SJCRH30 (cell line): ENCODE measurements around the gene CDC45. TPM values are rescaled to one million over a fixed set of nuclear protein-coding genes. Genes with fewer than 3 reads are reported as not detected.
A peak's percentile ranks its signal among the peaks of the same experiment; 100 is the strongest.

Experiments
- DNase-seq, 2 experiments: peaks; one replicate each; pipeline ENCODE4 v3.0.0-alpha.2; 2015 to 2020
- H3K27ac ChIP-seq: fragments of 250-450 bp; sonication (Bioruptor Pico); 2 replicates; pipeline ENCODE4 v1.5.1; 2020; ENCODE audit warnings: mild to moderate bottlenecking, moderate library complexity
- H3K27me3 ChIP-seq: fragments of 250-450 bp; sonication (Bioruptor Pico); 2 replicates; pipeline ENCODE4 v1.5.1; 2020; ENCODE audit warnings: mild to moderate bottlenecking, moderate library complexity
- H3K36me3 ChIP-seq: fragments of 250-450 bp; sonication (Bioruptor Pico); 2 replicates; pipeline ENCODE4 v1.5.1; 2020; ENCODE audit warnings: mild to moderate bottlenecking, moderate library complexity
- H3K4me1 ChIP-seq: fragments of 250-450 bp; sonication (Bioruptor Pico); 2 replicates; pipeline ENCODE4 v1.5.1; 2020; ENCODE audit warnings: mild to moderate bottlenecking, moderate library complexity
- H3K4me3 ChIP-seq: fragments of 250-450 bp; sonication (Bioruptor Pico); 2 replicates; pipeline ENCODE4 v1.5.1; 2020; ENCODE audit warnings: mild to moderate bottlenecking, moderate library complexity
- H3K9me3 ChIP-seq: fragments of 250-450 bp; sonication (Bioruptor Pico); replicated peaks from 2 replicates; pipeline ENCODE4 v1.5.1; 2020; ENCODE audit warnings: mild to moderate bottlenecking, moderate library complexity
- total RNA-seq: library from RNA; depleted of rRNA; stranded (reverse); fragments of >200 nt; shearing (Covaris generic); gene quantifications from 2 replicates; pipeline ENCODE4 v1.2.3, GENCODE V29; 2014

The CDC45 gene
- total RNA-seq, 1 experiment from 2014 or later, result 56.0 TPM

DNA sequence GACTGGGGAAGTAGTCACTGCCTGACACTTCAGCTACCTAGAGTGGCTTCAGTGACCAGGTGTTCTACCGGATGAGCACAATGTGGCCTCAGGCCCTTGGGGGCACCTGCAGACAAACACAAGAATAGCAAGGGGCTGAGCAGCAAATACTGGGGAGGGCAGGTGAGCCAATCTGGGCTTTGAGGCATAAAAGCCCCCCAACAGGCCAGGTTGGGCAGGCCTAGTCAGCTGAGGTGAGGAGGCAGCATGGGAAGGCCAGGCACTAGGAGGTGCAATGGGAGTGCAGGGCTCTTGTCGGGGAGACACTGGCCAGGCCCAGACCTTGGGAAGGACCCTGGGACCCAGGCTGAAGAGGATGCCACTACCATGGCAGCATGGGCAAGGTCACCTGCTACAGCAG, 9.7 kb upstream of the CDC45 start:
- Histone ChIP-seq H3K36me3 (peaks cover 68% of the 10 kb centered on the region), H3K27me3 (no peaks in the 10 kb centered on the region), H3K4me1 (no peaks in the 10 kb centered on the region), H3K27ac (no peak overlapping the region), H3K9me3 (no peaks in the 10 kb centered on the region), H3K4me3 (no peak overlapping the region)
- DNase-seq, result no peak

DNA sequence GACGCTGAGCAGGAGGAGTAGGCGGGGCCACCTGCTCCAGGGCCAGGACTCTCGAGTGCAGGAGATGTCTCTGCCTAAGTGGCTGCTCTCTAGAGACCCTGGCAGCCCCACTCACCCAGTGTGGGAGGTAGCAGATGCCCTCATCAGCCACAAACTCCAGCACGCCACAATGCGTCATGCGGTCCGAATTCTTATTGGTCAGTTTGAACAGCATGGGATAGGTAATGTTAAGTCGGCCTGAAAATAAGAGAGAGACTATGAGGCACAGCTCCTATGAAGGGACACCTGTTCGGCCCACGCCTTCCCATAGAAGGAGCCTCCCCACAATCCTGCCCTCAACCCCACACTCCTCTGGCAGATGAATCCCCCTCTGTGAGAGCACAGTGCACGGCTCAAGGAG, 8.1 kb upstream of the CDC45 start:
- Histone ChIP-seq H3K4me3 (no peak overlapping the region), H3K4me1 (no peaks in the 10 kb centered on the region), H3K27me3 (no peaks in the 10 kb centered on the region), H3K27ac (no peak overlapping the region), H3K36me3 (peaks cover 58% of the 10 kb centered on the region), H3K9me3 (no peaks in the 10 kb centered on the region)
- no peak for DNase-seq

DNA sequence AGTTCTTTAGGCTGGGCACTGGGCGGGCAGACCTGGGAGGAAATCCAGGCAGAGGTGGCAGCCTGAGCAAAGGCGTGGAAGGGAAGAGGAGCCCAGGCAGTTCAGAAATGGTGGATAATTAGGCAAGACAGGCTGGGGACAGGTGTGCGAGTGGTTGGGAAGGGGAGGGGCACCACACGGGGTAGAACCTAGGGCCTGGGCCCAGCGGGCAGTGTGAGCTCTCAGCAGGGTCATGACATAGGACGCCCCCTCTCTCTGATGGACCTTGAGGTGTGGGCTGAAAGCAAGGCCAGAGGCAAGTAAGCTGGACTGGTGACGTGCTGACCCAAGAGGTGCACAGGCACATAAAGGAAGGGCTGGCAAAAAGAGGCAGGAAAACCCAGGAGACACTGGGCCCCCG, 7.5 kb upstream of the CDC45 start:
- no peak overlapping the region for H3K4me3 ChIP-seq
- no peak overlapping the region for H3K27ac ChIP-seq
- DNase-seq, result no peak
- no peaks in the 10 kb centered on the region for H3K27me3 ChIP-seq
- H3K36me3 ChIP-seq, result peaks cover 53% of the 10 kb centered on the region
- no peaks in the 10 kb centered on the region for H3K9me3 ChIP-seq
- H3K4me1 ChIP-seq, result 0 out of 2 replicates have a peak, but pooled peaks cover 1% of the 10 kb centered on the region

DNA sequence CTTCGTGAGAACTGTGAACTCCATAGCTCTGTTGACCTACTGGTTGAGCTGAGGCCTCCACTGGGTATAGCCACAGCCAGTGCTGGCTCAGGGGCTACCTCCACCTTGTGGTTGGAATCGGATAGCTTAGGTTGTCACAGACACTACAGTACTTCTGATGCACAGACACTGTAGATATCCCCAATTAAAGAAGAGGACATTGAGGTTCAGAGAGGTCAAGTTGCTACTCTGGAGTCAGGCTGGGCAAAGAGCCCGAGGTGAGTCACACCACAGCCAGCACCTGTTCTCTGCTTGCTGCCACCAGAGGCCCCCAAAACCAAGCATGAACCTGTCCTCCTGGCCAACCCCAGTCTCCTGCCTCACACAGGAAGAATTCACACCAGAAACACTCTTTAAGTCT, 6.1 kb upstream of the CDC45 start:
- Histone ChIP-seq H3K27ac (no peak overlapping the region), H3K27me3 (no peaks in the 10 kb centered on the region), H3K4me3 (no peak overlapping the region), H3K36me3 (peaks cover 41% of the 10 kb centered on the region), H3K4me1 (0 out of 2 replicates have a peak, but pooled peaks cover 7% of the 10 kb centered on the region), H3K9me3 (no peaks in the 10 kb centered on the region)
- peak; percentile 21 to 36 for DNase-seq

DNA sequence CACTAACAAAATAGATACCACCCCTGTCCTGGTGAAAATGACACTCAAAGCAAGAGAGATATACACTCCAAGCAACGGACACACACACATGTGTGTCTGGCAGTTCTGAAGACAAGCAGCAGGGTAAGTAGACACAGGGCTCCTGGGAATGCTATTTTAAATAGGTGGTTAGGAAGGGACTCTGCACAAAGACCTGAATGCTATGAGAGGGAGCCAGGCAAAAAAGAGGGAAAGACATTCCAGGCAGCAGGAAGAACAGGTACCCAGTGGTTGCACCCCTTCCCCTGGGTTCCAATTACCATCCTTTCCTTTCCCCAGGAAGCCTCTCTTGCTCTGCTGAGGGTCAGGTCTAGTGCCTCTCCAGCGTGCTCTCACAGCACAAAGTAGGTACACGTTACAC, 3.7 kb upstream of the CDC45 start:
- Histone ChIP-seq H3K27ac (no peak overlapping the region), H3K27me3 (no peaks in the 10 kb centered on the region), H3K36me3 (peaks cover 28% of the 10 kb centered on the region), H3K4me3 (no peak overlapping the region), H3K9me3 (no peaks in the 10 kb centered on the region), H3K4me1 (0 out of 2 replicates have a peak, but pooled peaks cover 7% of the 10 kb centered on the region)
- no peak for DNase-seq

DNA sequence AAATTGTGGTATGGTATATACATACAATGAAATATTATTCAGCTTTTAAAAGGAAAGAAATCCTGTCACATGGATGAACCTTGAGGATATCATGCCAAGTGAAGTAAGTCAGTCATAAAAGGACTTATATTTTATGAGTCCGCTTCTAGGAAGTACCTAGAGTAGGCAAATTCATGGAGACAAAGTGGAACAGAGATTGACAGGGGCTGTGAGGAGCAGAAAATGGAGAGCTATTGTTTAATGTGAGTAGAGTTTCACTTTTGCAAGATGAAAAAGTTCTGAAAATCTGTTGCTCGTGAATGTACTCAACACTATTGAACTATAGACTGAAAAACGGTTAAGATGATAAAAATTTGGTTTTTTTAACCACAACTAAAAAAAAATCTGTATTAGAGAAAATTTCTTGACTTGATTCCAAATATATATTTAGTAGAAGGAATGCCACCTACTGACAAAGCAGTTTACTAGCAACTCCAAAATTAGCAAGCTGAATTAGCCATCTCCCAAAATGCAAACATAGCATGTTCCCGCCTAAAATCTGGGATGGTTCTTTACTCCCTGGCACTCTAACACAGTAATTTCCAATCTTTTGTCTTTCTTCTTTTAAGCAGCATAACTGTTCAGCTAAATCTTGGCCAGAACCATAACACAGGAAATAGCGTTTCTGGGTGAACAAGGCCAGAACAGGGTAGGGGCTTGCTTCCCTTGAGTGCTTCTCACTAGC, 2.2 kb upstream of the CDC45 start:
- H3K36me3 ChIP-seq, result peaks cover 22% of the 10 kb centered on the region
- DNase-seq, result no peak
- no peaks in the 10 kb centered on the region for H3K9me3 ChIP-seq
- H3K27ac ChIP-seq, result no peak overlapping the region
- 0 out of 2 replicates have a peak, but pooled peaks cover 7% of the 10 kb centered on the region for H3K4me1 ChIP-seq
- H3K4me3 ChIP-seq, result peak overlapping the region; percentile 83
- no peaks in the 10 kb centered on the region for H3K27me3 ChIP-seq

DNA sequence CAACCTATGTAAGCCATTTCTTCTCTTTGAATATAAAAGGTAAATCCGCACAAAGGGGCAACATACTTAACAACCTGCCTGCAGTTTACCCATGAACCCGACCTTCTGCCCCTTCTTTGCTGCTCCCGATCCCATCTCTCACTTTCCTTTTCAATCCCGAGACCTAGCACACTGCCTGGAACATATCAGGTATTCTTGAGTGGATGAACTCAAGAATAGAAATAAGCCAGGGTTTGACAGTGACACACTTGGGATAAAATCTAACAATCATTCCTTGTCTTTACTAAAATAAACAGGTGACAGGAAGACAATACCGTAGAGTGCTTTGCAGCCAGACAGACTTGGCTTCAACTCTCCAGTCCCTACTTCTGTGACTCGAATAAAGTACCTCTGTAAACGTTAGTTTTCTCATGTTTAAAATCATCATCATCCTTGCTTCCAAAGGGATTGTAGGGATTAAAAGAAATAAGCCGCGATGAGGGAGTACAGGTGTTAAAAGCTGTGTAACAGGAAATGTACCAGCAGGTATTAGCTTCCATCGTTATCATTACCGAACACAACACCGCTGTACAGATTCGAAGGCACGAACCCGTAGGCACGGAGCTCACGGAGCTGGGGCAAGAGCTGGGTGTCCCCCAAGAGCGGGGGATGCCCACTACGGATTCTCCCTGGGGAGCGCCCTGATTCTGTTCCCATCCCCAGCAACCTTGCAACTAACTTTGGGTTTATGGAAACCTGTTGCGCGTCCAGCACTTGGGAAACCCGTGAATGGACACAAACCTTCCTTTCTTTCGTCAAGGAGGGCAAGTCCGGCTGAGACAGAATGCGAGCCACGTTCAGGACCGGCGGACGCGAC, 1.4 kb upstream of the CDC45 start:
- Histone ChIP-seq H3K27me3 (no peaks in the 10 kb centered on the region), H3K4me1 (0 out of 2 replicates have a peak, but pooled peaks cover 7% of the 10 kb centered on the region), H3K9me3 (no peaks in the 10 kb centered on the region), H3K36me3 (peaks cover 15% of the 10 kb centered on the region), H3K4me3 (peak overlapping the region; percentile 83), H3K27ac (peak overlapping the region; percentile 100)
- peak in 1 of 2 experiments; percentile 30 for DNase-seq

DNA sequence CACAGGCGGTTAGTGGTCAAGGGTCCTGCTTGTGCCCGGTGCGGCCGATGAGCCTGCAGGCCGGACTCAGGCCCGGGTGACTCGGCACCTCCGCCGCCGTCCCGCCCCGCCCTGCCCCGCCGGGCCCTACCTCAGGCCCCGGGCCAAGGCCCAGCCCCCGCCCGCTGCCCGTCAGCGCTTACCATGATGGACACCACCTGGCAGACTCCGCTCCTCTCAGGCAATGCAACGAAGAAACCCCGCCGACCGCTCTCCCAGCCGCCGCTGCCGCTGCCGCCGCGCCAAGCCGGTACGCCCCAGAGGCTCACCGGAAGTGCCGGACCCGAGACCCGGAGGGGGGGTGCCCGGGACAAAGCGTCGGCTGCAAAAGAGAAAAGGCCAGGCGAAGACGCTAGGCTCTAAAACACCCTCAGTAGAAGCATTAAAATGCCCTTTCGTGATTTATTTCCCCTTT, 792 bp upstream of the CDC45 start, which contains the start of gene UFD1:
Gene UFD1, minus strand, starts transcription at position 293 of the 454 bp plus-strand sequence. Its CDS starts 108 bp downstream, at position 185.
- Histone ChIP-seq H3K4me3 (peak within 1 kb of the TSS; percentile 83), H3K4me1 (0 out of 2 replicates have a peak, but pooled peaks cover 7% of the 10 kb centered on the region), H3K9me3 (no peaks in the 10 kb centered on the region), H3K36me3 (peaks cover 15% of the 10 kb centered on the region), H3K27ac (peak within 1 kb of the TSS; percentile 100), H3K27me3 (no peaks in the 10 kb centered on the region)
- peak; percentile 84 for DNase-seq

DNA sequence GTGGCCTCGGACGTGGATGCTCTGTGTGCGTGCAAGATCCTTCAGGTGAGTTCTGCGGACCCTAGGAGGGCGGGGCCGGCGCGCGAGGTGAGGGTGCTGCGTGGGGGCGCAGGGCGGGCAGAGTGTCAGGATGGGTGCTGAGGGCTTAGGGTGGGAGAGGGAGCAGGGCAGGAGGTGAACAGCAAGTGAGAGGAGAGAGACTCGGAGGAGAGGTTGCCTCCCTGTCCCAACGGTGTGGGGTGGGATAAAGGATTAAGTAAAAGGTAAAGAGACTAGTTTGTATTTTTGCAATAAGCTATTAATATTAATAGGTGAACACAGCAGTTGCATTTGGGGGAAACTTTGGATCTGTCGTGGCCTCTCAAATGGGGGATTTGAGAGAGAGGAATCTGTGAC, 451 bp downstream of the CDC45 start:
- DNase-seq, result no peak
- Histone ChIP-seq H3K4me1 (0 out of 2 replicates have a peak, but pooled peaks cover 7% of the 10 kb centered on the region), H3K4me3 (peak overlapping the region; percentile 83), H3K27ac (peak overlapping the region; percentile 100), H3K9me3 (no peaks in the 10 kb centered on the region), H3K36me3 (peaks cover 17% of the 10 kb centered on the region), H3K27me3 (no peaks in the 10 kb centered on the region)

DNA sequence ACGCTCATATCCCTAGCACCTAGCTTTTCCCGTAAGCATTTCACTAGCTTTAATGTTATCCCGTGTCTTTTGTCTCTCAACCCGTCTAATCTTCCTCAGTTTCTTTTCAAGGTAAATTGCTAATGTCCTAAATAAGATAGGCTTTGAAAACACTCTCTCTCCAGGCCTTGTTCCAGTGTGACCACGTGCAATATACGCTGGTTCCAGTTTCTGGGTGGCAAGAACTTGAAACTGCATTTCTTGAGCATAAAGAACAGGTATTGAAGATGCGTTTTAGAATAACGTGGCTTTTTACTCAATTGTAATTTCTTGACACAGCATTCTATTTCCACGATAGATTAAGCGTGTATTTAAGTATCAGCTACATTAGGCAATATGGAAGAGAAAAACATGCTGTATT, 1.1 kb downstream of the CDC45 start:
- H3K9me3 ChIP-seq, result no peaks in the 10 kb centered on the region
- 0 out of 2 replicates have a peak, but pooled peaks cover 7% of the 10 kb centered on the region for H3K4me1 ChIP-seq
- peak overlapping the region; percentile 83 for H3K4me3 ChIP-seq
- no peaks in the 10 kb centered on the region for H3K27me3 ChIP-seq
- DNase-seq, result no peak
- peaks cover 22% of the 10 kb centered on the region for H3K36me3 ChIP-seq
- no peak overlapping the region for H3K27ac ChIP-seq

DNA sequence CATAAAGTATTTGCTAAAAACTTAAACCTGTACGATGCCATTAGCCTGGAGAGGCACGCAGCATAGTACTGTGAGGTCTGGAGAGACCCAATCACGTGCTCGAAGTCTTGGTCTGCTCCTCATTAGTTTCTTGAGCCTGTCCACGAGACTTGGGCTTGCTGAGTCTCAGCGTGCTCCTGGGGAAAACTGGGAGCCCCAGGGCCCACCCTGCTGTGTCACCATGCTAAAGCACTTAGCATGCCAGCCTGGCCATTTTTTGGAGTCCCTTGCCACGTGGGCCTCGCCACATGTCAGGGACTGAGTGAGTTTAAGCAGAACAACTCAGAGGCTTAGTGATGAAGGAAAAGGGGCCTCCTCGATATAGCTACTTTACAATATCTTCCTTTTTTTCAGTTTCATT, 2.6 kb downstream of the CDC45 start:
- H3K36me3 ChIP-seq, result peaks cover 35% of the 10 kb centered on the region
- DNase-seq, result no peak
- H3K4me1 ChIP-seq, result 0 out of 2 replicates have a peak, but pooled peaks cover 5% of the 10 kb centered on the region
- H3K9me3 ChIP-seq, result no peaks in the 10 kb centered on the region
- H3K4me3 ChIP-seq, result no peak overlapping the region
- H3K27ac ChIP-seq, result no peak overlapping the region
- H3K27me3 ChIP-seq, result no peaks in the 10 kb centered on the region

DNA sequence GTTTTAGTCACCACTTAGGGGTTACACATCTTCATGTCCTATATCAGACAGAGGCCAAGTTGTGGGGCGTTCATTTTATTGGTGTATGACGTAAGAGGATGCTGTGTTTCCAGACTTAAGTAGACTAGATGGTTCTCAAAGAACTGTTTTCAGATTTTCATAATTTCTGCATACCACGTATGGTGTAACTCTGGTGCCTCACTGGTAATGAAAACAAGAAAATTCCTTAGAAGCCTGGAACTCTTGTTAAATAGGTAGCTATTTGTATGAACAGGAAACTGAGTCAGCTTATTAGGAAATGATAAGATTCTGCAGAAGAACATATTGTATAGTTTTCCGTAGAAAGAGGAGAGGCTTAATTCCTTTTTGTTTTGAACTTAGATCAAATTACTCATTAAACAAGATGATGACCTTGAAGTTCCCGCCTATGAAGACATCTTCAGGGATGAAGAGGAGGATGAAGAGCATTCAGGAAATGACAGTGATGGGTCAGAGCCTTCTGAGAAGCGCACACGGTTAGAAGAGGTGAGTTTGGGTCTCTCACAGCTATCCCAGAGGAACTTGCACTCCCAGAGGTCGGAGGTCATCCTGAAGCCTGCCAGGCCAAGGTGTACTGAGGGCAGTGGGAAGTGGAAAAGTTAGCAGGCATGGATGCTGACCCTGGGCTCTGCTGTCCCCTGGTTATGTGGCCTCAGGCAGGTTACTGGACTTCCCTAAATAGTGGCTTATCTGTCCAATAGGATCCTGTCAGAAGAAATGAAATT, 3.9 kb downstream of the CDC45 start:
- H3K4me1 ChIP-seq, result no peaks in the 10 kb centered on the region
- no peak for DNase-seq
- H3K36me3 ChIP-seq, result peaks cover 45% of the 10 kb centered on the region
- no peaks in the 10 kb centered on the region for H3K9me3 ChIP-seq
- H3K4me3 ChIP-seq, result no peak overlapping the region
- H3K27ac ChIP-seq, result no peak overlapping the region
- no peaks in the 10 kb centered on the region for H3K27me3 ChIP-seq

DNA sequence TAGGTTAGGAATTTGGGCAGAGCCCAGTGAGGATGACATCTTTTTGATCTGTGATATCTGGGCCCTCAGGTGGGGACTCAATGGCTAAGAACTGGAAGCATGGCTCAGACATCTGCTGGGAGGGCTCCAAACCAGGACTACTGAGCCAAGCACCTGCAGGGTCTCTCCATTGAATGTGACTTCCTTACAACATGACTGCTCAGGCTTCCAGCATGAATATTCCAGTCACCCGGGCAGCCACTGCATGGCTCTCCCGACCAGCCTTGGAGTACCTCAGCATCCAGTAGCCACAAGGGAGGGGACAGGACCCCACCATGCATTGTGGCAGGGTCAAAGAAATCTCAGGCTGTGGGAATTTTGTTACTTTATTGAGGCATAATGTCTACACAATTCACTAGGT, 8.6 kb downstream of the CDC45 start:
- Histone ChIP-seq H3K27ac (no peak overlapping the region), H3K4me3 (no peak overlapping the region), H3K9me3 (no peaks in the 10 kb centered on the region), H3K27me3 (no peaks in the 10 kb centered on the region), H3K4me1 (no peaks in the 10 kb centered on the region), H3K36me3 (peaks cover 68% of the 10 kb centered on the region)
- DNase-seq, result no peak
